ENCODE measurements around the gene BANF1. TPM values are rescaled to one million over a fixed set of nuclear protein-coding genes. Genes with fewer than 3 reads are reported as not detected.

The BANF1 gene
- total RNA-seq, 4 donors from 2014 or later: 8.7 to 136 (median 76.6) TPM

DNA sequence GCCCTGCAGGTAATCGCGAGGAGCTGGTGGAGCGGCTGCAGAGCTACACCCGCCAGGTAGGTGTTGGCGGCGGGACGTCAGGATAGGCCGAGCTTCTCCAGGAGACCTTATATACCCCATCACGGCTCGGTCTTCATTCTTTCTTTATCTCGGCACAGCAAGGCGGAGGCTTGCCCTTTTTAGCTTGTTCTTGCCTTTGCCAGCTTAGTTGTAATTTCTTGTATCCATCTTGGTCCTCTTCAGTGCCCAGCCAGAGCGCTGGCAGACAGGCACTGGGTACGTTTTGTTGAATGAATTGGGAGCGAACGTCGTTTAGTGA lies 50.3 kb downstream of the BANF1 start:
- no peaks in the 10 kb centered on the region for H3K36me3 ChIP-seq
- H3K4me1 ChIP-seq: peaks cover 0 to 15% of the 10 kb centered on the region in 2 donors
- no peak for TF ChIP-seq POLR2A (IDR thresholded peaks at IDR 0.05)
- TF ChIP-seq, protein P1, sequence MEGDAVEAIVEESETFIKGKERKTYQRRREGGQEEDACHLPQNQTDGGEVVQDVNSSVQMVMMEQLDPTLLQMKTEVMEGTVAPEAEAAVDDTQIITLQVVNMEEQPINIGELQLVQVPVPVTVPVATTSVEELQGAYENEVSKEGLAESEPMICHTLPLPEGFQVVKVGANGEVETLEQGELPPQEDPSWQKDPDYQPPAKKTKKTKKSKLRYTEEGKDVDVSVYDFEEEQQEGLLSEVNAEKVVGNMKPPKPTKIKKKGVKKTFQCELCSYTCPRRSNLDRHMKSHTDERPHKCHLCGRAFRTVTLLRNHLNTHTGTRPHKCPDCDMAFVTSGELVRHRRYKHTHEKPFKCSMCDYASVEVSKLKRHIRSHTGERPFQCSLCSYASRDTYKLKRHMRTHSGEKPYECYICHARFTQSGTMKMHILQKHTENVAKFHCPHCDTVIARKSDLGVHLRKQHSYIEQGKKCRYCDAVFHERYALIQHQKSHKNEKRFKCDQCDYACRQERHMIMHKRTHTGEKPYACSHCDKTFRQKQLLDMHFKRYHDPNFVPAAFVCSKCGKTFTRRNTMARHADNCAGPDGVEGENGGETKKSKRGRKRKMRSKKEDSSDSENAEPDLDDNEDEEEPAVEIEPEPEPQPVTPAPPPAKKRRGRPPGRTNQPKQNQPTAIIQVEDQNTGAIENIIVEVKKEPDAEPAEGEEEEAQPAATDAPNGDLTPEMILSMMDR (IDR thresholded peaks at IDR 0.05): no peak
- no peaks in the 10 kb centered on the region for H3K27me3 ChIP-seq
- peak overlapping the region; percentile 82 to 96 for H3K4me3 ChIP-seq
- peak overlapping the region; percentile 90 to 93 for H3K27ac ChIP-seq
- H3K9me3 ChIP-seq: no peaks in the 10 kb centered on the region
- DNase-seq: no peak
- intact Hi-C loops (cut with DNase I; ENCODE audit: low total_unique reads): no loop called here

Other genes with a start within 250 kb of the BANF1 start
- gene AP5B1, start 221.5 kb upstream of the BANF1 start, total RNA-seq: 10 to 100 TPM in 1 of 4 donors, 1 to 10 TPM in 3; 2.4 to 17.1 (median 5.7) TPM
- gene OVOL1, start 215.4 kb upstream of the BANF1 start, total RNA-seq: 1 to 10 TPM in 1 of 4 donors, not detected in 3; 1.0 TPM
- gene SNX32, start 168.5 kb upstream of the BANF1 start, total RNA-seq: 1 to 10 TPM in 1 of 4 donors, under 1 TPM in 1, not detected in 2; 0.58 to 2.6 TPM
- gene CFL1, start 144.3 kb upstream of the BANF1 start, total RNA-seq: 100 to 1,000 TPM; 227 to 514 (median 399) TPM
- 100 to 1,000 TPM in 1 of 4 donors, 10 to 100 TPM in 3; 28.8 to 108 (median 75.0) TPM for gene MUS81, start 142.1 kb upstream of the BANF1 start, total RNA-seq
- 100 to 1,000 TPM in 1 of 4 donors, 10 to 100 TPM in 3; 56.1 to 165 (median 87.3) TPM for gene EFEMP2, start 129.7 kb upstream of the BANF1 start, total RNA-seq
- gene CTSW, start 122.7 kb upstream of the BANF1 start, total RNA-seq: 1 to 10 TPM in 1 of 4 donors, under 1 TPM in 1, not detected in 2; 0.62 to 3.6 TPM
- gene FIBP, start 114.0 kb upstream of the BANF1 start, total RNA-seq: 100 to 1,000 TPM in 1 of 4 donors, 10 to 100 TPM in 3; 39.7 to 239 (median 52.2) TPM
- 100 to 1,000 TPM in 1 of 4 donors, 10 to 100 TPM in 3; 22.3 to 141 (median 54.5) TPM for gene CCDC85B, start 111.8 kb upstream of the BANF1 start, total RNA-seq
- 1 to 10 TPM in 2 of 4 donors, not detected in 2; 2.9 to 3.9 TPM for gene FOSL1, start 102.1 kb upstream of the BANF1 start, total RNA-seq
- 10 to 100 TPM; 11.5 to 53.0 (median 29.7) TPM for gene C11orf68, start 83.4 kb upstream of the BANF1 start, total RNA-seq
- gene DRAP1, start 83.1 kb upstream of the BANF1 start, total RNA-seq: 10 to 100 TPM in 3 of 4 donors, 1 to 10 TPM in 1; 9.2 to 83.0 (median 60.6) TPM
- gene TSGA10IP, start 57.0 kb upstream of the BANF1 start, total RNA-seq: not detected
- 10 to 100 TPM; 10.3 to 77.9 (median 30.5) TPM for gene SART1, start 40.8 kb upstream of the BANF1 start, total RNA-seq
- gene EIF1AD, start 346 bp upstream of the BANF1 start, total RNA-seq: 10 to 100 TPM; 15.6 to 38.2 (median 33.1) TPM
- gene CST6, start 9.5 kb downstream of the BANF1 start, total RNA-seq: under 1 TPM in 1 of 4 donors, not detected in 3; 0.59 TPM
- under 1 TPM in 1 of 4 donors, not detected in 3; 0.26 TPM for gene CATSPER1, start 24.0 kb downstream of the BANF1 start, total RNA-seq
- 1 to 10 TPM in 2 of 4 donors, under 1 TPM in 1, not detected in 1; 0.26 to 2.1 (median 1.9) TPM for gene GAL3ST3, start 46.7 kb downstream of the BANF1 start, total RNA-seq
- gene SF3B2, start 49.9 kb downstream of the BANF1 start, total RNA-seq: 100 to 1,000 TPM in 2 of 4 donors, 10 to 100 TPM in 2; 59.9 to 195 (median 106) TPM
- gene PACS1, start 67.8 kb downstream of the BANF1 start, total RNA-seq: 10 to 100 TPM in 3 of 4 donors, 1 to 10 TPM in 1; 2.9 to 79.2 (median 57.2) TPM

Measured in uterus (tissue), 4 donors.